GM12864 (cell line): ENCODE measurements around the gene CRADD.

Source experiments
- DNase-seq: peaks from one replicate; pipeline ENCODE4 v3.0.0-alpha.2; 2011; ENCODE audit warnings: low read depth
- H3K4me3 ChIP-seq: 2 replicates; pipeline ENCODE4 v1.5.1; 2011; ENCODE audit warnings: mild to moderate bottlenecking, low read depth, low read length, control low read depth
- TF ChIP-seq, protein P1 (sequence below): IDR thresholded peaks from 2 replicates; pipeline ENCODE4 v1.5.1; 2011; ENCODE audit warnings: low read depth, mild to moderate bottlenecking, moderate library complexity, low read length, control low read depth, inconsistent platforms; ENCODE audit errors: missing control alignments

Gene CRADD

DNA sequence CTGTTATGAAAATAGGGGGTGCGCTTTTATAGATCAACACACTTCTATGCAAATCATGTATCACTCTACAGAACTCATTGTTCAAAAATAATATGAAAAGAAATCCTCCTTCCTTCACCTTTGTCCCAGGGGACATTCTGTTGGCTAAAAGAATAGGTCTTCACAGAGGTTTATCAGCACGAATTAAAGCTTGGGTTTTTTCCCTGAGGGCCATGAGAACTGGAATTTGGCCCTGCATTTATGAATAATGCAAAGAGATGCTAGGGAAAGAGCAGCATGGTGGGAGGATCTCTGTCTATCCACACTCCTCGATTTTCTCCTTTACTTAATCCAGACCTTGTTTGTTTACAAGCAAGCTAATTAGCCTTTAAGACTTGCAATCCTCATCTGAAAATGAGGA, 16.2 kb upstream of the CRADD start:
- H3K4me3 ChIP-seq, result no peak overlapping the region
- no peak for DNase-seq
- TF ChIP-seq, protein P1, sequence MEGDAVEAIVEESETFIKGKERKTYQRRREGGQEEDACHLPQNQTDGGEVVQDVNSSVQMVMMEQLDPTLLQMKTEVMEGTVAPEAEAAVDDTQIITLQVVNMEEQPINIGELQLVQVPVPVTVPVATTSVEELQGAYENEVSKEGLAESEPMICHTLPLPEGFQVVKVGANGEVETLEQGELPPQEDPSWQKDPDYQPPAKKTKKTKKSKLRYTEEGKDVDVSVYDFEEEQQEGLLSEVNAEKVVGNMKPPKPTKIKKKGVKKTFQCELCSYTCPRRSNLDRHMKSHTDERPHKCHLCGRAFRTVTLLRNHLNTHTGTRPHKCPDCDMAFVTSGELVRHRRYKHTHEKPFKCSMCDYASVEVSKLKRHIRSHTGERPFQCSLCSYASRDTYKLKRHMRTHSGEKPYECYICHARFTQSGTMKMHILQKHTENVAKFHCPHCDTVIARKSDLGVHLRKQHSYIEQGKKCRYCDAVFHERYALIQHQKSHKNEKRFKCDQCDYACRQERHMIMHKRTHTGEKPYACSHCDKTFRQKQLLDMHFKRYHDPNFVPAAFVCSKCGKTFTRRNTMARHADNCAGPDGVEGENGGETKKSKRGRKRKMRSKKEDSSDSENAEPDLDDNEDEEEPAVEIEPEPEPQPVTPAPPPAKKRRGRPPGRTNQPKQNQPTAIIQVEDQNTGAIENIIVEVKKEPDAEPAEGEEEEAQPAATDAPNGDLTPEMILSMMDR, result no peak

- TF ChIP-seq, protein P1, result no peak
- H3K4me3 ChIP-seq, result no peak overlapping the region
- DNase-seq, result no peak
These were observed 14.0 kb upstream of the CRADD start for GRCh38 chr12:93663006-93663728.

DNA sequence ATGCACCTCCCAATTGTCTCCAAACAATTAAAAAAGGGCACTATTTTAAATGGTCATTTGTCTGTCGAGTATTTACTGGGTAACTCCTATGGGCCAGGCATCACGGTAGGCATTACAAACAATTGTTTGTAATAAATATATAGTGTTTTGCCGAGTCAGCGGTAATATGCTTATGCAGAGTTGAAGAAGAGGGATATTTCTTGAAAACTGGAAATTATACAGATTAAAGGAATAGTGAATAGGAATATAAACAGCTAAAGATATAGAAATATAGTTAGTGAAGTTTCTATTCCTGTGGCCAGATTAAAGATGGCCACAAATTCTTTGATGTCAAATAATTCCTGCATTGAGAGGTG, 13.5 kb upstream of the CRADD start:
- no peak overlapping the region for H3K4me3 ChIP-seq
- no peak for DNase-seq
- TF ChIP-seq, protein P1, result no peak

- no peak overlapping the region for H3K4me3 ChIP-seq
- TF ChIP-seq, protein P1, result no peak
- DNase-seq, result no peak
These were observed 12.5 kb upstream of the CRADD start for GRCh38 chr12:93664573-93665138.

- DNase-seq, result no peak
- H3K4me3 ChIP-seq, result no peak overlapping the region
- TF ChIP-seq, protein P1, result no peak
These were observed 9.5 kb upstream of the CRADD start for GRCh38 chr12:93667672-93668071.

- DNase-seq, result peak; percentile 12
- TF ChIP-seq, protein P1, result no peak
- H3K4me3 ChIP-seq, result no peak overlapping the region
These were observed 8.2 kb upstream of the CRADD start for GRCh38 chr12:93668919-93669418.

DNA sequence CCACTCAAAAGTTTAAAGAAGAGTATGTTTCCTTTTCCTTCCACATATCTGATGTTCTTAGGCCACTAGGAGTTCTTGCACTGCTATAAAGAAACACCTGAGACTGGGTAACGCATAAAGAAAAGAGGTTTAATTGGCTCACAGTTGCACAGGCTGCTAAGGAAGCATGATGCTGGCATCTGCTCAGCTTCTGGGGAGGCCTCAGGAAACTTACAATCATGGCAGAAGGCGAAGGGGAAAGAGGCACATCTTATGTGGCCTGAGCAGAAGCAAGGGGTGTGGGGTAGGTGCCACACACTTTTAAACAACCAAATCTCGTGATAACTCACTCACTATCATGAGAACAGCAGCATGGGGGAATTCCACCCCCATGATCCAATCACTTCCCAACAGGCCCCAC, 7.7 kb upstream of the CRADD start:
- TF ChIP-seq, protein P1, result no peak
- H3K4me3 ChIP-seq, result no peak overlapping the region
- DNase-seq, result no peak
